ENCODE measurements around the gene LCOR.

The LCOR gene

GRCh38 chr10:96988426-96988825, 156.3 kb downstream of the LCOR start:
- DNase-seq, result no peak

GRCh38 chr10:96991313-96991841, 159.3 kb downstream of the LCOR start:
- no peak for DNase-seq

DNA sequence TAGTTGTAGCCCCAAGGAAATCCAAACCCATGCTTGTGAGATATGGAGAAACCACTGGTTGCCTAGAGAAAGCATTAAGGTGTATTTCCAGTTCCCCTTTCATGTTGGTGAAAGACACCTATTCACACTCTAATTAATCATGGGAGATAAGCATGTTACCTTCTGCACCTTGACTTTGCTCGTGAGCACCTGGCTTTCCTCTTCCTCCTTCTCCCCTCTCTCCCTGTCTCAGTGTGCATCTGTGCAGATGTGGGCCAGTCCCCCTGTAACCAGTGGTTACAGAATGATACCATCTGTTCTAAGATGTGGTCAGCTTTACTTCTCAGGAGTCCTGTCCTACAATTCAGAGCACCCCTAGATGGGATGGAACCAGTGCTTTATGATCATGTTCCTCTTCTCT, 160.6 kb downstream of the LCOR start:
- no peak for DNase-seq

DNA sequence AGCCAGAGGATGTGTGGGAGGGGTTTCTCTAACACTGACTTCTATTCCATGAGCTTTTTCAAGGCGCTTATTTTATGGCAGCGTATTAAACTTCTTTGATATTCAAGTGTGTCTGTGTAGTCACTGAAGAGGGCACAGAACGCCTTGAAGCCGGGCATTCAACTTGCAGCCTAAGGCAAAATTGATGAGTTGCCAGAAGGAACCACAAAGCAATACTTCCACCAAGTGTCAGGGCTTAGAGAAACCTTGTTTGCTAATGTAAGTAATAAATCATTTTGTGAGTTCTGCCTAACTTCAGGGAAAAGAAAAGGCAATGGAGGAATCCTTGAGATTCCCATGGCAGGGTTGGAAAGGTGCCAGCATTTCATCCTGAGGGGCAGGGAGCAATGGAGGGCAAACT, 163.8 kb downstream of the LCOR start:
- no peak for DNase-seq

DNA sequence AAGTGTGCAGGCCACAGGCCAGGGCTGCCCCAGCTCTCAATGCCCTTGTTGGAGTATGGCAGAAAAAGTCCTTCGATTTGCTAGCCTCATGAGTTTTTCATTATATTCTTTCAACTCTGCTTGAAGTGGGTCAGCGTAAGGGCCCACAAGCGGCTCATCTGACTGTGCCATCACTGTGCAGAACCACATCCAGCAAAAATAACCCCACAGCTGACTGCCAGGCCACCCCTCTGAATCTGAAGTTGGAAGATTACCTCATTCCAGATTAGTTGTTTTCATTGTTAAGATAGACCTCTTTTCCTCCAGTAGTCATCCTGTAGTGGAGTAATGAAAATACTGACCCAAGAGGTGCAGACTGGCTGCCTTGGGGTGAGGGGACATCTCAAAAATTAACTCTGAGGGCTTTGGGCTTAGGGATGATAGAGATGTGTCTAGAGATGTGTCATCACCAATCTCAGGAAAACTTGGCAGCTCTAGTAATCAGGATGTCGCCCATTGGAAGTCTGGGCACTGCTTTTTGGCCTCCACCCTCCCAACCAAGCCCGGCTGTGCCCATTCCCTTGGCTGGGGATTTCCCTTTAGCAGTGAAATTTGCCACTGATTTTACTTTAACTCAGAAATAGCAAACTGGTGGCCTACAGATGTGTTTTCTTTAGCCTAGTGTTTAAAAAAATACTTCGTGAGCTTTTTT, 164.3 kb downstream of the LCOR start:
- no peak for DNase-seq

- DNase-seq, result no peak
These were observed 166.3 kb downstream of the LCOR start for GRCh38 chr10:96998329-96998888.

- no peak for DNase-seq
These were observed 167.2 kb downstream of the LCOR start for GRCh38 chr10:96999337-96999736.

DNA sequence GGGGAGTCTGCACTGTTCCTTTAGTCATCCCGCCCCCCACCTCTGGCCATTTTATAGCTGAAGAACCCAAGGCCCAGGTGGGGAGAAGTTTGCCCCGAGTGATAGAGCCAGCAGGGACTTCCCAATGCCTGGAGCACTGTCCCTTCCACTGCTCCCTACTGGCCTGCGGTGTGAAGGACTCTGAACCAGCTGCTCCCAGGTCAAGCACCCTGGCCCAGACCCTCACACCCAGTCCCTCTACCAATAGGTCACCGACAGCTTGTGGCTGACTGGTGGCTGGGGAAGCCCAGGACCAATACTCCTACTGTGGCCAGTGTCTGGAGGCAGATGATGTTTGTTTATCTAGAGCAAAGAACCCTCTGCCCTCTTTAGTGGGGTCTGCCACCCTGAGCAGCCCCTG, 167.9 kb downstream of the LCOR start:
- DNase-seq, result no peak

DNA sequence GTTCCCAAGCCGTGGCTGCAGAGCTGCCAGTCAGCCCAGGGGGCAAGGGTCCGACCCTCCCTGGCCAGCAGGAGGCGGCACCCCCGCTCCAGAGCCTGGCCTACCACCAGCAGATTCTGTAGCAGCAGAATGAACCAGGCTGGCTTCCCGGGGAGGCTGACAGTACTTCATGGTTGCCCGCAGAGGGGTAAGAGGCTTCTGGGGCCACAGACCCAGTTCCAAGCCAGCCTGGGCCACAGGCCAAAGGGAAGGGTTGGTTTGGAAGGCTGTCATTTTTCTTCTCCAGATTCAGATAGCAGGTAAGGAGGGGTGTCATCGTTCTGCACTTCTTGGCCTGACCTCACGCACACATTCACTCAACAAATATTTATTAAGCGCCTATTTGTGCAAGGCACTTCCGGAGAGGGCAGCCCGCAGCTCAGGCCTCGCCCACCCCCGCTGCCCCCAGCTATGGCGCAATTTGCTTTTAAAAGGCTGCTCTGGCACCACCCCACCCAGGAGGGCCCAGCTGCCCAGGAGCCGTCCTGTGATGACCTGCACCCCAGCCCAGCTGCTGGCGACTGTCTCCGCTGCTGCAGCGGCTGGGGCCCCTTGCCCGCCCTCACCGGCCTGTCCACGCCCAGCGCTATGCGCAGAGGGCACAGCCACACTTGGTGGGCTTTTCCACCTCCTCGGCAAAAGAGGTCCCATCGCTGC, 168.5 kb downstream of the LCOR start:
- no peak for DNase-seq

GRCh38 chr10:97001183-97001991, 169.3 kb downstream of the LCOR start:
- DNase-seq, result no peak

DNA sequence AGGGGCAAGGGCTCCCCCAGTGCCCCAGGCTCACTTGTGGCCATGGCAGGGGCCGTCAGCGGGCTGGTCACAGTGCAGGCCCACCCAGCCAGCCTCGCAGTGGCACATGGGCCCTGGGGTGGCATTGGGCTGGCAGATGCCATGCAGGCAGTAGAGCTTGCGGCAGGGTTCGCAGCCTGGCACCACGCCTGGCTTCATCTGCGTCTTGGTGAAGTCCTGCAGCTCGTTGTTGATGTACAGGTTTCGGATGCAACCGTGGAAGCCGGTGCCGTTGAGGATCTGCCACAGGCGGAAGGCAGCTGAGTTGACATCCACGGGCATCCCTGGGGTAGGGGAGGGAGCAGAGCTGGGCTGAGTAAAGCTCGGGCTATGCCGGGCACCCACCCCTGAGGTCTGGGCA, 170.6 kb downstream of the LCOR start:
- no peak for DNase-seq

- DNase-seq, result no peak
These were observed 171.2 kb downstream of the LCOR start for GRCh38 chr10:97003151-97003803.

DNA sequence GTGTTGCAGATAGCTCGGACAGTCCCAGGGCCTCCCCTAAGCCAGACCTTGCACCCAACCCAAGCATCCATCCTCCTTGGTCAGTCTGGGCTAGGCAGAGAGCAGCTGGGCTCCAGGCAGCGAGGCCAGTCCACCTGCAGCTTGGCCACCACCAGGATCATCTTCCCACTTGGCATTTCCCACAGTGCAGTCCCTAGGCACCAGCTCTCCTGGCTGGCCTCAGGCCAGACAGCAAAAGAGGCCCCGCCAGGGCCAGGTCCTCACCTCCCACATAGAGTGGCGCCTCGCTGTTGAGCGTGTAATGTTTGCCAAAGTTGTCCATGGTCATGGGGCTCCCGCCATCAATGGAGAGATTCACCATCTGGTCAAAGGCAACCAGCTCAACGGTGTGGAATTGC, 171.7 kb downstream of the LCOR start:
- no peak for DNase-seq

DNA sequence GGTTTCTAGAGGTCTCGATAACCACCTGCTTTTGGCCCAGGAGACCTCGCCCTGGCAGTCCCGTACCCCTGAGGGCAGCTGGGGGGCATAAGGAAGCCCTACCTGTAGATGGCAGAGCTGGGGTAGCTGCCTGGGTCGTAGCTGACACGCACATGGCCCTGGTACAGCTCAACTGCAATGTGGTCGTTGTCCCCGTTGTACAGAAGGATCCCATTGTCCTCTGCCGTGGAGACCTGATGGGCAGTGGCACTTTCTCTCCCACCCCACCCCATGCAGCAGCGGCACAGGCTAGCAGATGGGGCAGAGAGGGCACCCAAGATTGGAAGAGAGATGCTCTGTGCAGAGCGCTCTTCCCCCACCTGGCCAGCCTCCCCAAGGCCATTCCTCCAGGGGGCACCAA, 172.5 kb downstream of the LCOR start:
- DNase-seq, result no peak

DNA sequence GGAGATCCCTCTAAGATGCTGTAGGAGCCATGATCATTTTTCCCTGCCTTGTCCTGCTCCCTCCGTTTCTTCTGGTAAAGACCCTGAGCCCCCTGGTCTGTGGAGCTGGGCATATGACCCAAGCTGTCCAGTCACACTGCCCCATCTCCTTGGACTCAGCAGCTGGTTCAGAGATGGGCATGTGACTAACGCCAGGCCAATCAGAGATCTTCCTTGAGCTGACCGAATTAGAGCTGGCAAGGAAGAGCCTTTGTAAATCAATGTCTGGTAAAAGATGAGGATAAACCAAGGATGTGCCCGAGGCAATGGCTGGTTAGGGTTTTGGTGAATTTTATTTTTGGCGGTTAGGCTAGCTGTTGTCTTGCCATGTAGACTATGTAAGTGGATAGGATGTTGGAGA, 173.3 kb downstream of the LCOR start:
- no peak for DNase-seq

DNA sequence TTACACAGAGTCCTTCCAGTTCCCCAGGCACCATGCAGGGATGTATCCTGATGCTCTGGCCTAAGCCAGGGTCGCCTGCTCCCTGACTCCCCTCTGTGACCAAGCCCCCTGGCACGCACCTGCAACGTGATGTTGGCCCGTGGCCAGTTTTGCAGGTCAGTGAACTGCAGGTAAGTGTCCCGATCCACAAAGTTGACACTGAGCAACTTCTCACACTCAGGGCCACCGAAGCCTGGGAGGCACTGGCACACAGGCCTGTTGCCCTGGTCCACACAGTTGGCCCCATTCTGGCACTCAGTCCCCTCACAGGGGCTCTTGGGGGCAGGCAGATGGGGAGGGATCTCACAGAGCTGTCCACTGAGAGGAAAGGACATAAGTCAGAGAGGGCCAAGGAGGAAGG, 174.3 kb downstream of the LCOR start:
- DNase-seq, result no peak

GRCh38 chr10:97007417-97007816, 175.3 kb downstream of the LCOR start:
- no peak for DNase-seq

DNA sequence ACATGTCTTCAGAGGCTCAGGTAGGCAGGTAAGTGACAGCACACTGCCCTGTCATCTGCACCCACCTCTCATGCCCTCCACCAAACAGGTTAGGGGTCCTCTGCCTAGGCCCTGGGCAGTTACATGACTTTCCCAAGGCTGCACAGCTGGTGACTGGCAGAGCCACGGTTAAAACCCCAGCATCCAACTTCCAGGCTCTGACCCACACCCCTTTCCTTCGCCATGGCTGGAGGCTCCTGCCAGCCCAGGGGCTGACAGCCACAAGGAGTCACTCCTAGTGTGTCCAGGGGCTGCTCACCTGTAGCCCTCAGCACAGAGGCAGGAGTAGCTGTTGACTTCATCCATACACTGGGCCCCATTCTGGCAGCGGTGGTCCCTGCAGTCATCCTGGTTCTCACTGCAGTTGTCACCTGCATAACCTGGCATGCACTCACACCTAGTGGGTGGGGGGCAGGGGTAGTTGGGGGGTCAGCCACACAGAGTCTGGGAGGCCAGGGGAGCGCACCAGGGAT, 178.7 kb downstream of the LCOR start:
- DNase-seq, result no peak

DNA sequence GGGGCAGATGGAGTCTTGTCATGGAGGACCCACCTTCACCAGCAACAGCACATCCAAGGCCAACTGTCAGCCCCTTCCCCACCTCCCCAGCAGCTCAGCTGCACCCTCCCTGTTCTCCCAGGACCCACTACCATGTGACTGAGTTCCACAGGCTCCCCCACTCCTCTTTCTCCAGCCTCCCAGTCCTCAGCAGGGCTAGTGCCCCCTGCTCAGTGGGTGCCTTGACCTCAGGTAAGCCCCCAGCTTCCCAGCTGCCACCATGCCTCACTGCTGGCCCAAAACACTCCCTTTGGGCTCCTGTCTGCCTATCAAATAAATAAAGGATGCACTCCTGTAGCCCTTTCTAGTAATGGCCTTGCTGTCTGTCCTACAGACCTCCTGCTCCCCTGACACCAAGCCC, 179.3 kb downstream of the LCOR start:
- no peak for DNase-seq

- DNase-seq, result no peak
These were observed 180.4 kb downstream of the LCOR start for GRCh38 chr10:97012470-97012869.

DNA sequence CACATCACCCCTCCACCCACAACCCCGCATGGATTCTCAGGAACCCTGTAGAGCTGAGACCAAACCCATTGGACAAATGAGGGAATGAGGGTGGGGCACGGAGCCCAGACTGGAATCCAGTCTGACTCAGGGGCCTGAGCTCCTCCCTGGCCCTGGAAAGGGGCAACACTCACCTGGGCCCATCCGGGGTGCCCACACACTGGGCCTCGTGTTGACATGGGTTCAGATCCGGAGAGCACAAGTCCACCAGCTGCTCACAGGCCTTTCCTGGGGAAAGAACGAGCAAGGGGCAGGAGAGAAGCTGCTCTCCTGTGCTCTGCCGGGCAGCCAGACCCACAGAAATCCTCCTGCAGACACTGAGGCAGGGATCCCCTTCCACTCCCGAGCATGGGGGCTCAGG, 181.5 kb downstream of the LCOR start:
- no peak for DNase-seq

DNA sequence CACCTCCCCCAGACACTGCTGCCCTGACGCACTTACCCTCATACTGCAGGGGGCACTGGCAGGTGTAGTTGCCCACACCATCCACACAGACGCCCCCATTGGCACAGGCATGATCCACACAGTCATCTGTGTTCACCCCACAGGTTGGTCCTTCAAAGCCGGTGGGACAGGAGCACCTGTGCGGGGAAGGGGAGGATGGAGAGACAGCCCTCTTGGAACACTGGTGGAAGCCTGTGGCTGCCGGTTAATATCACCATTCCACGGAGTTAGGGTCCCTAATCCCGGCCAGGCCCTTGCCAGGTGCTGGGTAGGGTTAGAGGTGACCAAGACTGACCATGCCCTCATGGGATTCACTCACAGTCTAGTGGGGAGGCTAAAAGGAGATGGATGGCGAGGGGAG, 181.9 kb downstream of the LCOR start:
- no peak for DNase-seq

DNA sequence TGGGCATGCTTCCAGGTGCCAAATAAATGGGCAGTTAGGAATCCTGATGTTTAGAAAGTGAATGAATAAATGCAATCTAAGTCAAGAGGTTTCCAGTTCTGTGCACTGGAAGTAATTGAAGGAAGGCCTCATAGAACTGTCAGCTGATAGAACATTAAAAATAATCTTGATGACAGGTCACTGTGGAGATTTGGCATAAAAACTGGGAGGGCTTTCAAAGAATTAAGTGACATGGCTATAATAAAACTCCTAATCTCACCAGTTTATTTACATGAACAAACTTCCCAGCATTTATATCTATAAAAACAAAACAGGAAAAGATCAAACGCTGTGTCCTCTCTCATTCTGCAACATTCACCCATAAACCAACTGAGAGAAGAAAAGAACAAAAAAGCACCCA, 183.1 kb downstream of the LCOR start:
- DNase-seq, result no peak
